Stimulated activated CD4-positive, alpha-beta T cell treated with anti-CD3 and anti-CD28 coated beads, Interleukin-2, amount 100 ng/mL, for 4 hours (primary cell): ENCODE results near the gene DIS3L2.
"Not testable (repeated sequence)": the region's sequence is repeated elsewhere in the genome, so short reads cannot be mapped to it uniquely, and the experiment has no call there.

Experiments
- DNase-seq: peaks from one replicate; pipeline ENCODE4 v3.0.0-alpha.2; 2020; ENCODE audit warnings: low read depth

Gene DIS3L2

DNA sequence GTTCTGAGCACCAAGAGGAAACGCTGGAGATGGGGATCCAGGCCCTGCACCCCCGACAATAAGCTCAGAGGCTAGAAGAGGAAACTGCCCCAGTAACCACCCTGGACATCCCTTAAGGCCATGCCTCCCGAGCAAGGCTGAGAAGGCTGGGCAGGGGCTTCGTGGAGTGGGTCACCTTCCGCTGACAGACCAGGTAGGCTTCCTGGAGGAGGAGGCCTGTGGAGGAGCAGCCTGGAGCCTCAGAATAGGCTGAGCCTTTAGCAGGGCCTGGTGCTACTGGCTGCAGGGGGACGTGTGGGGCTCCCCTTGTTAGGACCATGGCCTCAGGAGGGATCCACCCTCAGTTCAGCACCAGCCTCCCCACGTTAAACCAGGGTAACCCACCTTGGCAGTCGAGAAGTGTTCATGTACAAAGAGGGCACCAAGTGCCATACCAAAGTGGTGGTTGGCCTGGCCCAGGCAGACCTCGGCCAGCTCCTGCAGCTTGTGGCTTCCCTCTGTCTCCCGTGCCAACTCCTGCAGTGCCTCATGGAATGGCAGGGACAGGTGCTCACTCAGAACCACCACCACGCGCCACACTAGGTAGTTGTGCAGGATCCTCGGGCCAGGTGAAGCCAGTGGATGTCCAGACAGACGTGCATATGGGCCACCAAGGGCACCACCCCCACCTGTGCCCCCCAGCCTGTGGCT lies 388.6 kb downstream of the DIS3L2 start:
- DNase-seq, result no peak

DNA sequence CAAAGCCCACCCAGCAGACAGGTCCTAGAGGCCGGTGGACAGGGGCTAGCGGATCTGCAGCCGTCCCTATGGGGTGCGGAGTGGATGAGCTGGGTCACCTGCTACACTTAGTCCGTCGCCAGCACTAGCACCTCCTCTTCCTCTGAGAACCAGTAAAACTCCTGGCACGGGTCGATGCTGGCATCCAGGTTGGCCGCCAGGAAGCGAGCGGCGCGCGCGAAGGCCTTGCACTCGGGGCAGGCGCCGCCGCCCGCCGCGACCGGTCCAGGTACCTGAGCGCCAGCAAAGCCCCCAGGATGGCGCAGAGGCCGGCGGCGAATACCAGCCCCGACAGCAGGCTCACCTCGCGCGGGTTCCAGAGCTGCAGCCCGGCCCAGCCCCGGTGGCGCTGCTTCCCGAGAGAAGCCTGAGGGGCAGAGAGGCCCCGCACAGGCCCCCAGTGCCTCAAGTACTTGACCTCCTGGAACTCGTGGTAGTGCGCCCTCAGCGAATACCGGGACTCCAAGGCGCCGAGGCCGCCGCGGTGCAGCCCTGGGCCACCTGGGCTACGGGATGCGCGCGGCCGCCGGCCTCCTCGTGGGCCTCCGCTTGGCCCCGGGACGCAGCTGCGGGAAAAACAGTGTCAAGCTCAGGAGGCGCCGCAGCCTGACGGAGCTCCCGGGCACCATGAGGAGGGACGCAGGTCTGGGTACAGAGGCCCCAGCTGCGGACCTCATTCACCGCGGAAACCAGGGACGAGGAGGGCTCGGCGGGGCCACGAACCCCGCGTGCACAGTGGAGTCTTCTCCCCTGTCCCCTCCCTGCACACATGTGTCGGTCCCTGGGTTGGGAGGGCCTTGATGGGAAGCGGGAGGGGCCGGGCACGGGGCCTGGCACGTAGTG lies 389.5 kb downstream of the DIS3L2 start:
- DNase-seq, result no peak

DNA sequence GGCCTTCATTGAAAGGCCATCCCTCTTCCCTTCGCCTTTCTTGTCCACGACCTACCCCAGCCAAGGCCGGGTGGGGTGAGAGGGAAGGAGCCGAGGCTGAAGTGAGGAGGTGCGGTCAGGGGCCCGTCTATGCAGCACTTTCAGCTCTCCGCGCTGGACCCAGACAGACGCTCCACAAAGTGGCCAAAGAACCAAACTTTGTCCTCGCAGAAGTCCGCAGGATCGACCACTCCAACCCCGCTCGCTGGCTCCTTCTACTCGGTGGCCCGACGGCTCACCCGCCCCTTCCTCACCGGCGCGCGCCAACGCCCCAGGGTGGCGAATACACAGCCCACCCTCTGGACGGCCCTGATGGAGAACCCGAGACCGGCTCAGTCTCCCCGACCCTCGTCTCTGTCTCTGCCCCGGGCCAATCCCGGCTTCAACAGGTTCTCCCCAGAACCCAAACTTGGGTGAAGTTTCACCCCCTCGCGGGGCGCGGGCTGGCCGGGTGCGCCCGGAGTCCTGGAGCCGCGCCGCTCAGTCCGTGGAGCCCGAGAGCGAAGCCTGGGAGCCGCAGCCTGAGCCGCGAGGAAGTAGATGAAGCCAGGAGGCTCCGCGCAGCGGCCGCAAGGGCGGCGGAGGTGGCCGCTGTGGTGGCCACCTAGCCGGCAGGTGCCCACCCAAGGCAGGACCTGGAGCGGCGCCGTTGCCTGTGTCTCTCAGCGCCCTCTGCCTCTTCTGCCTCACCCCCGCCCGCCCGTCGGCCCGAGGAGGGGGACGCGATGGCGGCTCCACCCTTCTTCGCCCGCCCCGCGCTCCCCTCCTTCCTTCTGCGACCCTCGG lies 390.4 kb downstream of the DIS3L2 start:
- no peak for DNase-seq

DNA sequence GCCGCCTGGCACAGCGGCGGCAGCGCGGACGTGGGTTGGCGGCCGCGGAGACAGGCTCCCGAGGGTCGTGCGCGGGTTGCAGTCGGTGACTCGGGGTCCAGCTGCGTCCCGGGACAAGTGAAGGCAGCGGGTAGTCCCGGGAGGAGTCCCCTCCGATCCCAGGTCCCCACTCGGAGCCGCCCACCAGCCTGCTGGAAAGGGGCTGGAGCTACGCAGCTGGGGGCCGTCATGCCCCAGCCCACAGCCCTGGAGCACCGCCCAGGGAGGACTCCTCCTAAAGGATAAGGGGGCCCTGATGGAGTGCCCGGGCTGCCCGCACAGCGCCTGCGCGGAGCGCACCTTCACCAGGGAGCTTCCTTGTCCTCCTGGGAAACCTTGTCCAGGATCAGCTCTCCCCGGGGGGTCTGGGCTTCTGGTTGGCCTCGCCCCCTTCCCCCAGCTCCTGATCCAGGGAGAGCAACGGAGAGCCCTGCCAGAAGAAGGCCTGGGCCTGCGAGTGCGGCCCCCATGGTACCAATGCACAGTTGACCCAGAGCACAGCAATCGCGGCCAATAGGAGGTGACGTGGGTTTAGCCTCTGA lies 391.1 kb downstream of the DIS3L2 start:
- DNase-seq, result no peak

DNA sequence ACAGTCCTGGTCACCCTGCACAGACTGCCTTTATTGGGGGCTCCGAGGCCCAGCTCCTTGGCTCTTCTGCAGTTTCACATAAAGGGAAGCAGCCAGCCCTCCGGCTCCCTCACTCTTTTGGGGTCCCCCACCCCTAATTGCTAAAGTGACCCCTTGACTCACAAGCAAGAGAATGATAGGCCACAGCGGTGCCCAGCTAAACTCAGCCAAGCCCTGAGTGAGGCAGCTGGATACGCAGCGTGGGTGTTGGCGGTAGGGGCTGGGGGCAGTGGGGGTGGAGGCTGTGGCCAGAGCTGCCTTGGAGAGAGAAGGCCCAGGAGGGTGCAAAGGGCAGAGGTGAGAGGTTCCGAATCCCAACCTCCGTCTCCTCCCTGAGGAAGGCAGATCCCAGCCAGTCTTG lies 391.6 kb downstream of the DIS3L2 start:
- no peak for DNase-seq

DNA sequence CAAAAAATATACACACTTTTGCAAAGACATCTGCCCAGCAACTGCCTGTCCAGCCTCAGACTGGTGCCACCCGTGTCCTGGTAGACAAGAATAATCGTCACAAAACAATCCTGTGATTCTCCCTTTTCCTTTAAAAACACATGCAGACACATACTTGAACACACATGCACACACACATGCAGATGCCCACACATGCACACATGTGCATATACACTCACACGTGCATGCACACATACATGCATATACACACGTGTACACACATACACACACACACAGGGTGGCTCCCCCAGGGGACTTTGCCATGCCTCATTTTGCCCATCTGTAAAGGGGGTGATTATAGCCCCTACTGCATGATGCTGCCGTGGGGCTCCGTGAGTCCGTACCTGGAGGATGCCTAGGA lies 392.1 kb downstream of the DIS3L2 start:
- no peak for DNase-seq

DNA sequence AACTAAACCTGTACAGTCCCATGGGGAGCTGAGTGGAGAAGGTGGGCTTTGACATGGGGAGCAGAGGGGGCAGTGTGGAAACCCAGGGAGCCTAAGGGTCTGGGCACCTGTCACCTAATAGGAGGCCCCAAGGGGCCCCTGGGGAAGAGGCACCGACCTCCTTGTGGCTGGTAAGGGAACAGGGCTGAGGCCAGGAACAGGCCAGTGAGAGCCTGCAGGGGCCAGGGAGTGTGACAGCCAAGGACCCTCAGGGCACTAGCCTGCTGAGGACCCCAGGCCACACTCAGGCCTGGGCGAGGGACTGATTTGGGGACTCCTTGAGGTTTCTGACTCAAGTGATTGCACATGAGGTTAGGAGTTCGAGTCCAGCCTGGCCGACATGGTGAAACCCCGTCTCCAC lies 392.6 kb downstream of the DIS3L2 start:
- DNase-seq, result no peak

DNA sequence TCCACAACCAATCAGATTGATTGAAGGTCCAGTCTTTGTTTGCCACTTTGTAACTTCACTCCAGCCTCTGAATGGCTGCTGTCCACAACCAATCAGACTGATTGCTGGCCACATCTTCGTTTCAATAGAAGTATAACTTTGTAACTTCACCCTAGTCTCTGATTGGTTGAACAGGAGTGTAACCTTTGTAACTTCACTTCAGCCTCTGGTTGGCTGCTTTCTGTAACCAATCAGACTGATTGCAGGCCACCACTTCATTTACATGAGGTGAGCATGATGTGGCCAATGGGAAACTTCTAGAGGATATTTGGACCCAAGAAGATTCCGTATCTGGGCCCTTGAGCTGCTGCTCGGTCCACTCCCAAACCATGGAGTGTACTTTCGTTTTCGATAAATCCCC lies 400.1 kb downstream of the DIS3L2 start:
- no peak for DNase-seq

DNA sequence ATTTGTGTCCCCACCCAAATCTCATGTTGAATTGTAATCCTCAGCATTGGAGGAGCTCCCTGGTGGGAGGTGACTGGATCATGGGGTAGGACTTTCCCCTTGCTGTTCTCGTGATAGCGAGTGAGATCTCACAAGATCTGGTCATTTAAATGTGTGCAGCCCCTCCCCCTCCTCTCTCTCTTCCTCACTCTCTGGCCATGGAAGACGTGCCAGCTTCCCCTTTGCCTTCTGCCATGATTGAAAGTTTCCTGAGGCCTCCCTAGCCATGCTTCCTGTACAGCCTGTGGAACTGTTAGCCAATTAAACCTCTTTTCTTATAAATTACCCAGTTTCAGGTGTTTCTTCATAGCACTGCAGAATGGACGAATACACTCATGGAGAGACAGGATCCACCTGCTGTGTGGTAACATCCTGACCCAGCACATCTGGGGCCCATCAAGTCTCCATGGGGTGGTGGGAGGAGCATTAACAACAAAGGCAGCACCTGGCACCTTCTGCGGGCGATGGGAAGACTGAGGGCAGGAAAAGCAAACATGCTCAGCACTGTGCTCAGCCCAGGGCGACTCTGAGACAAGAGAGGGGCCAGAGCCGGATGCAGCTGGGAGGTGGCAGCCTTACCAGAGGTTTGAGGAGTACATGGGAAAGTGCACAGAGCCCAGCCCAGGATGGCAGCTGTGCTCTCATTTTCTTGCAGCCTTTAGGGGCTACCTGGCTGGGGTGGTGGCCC lies 400.8 kb downstream of the DIS3L2 start:
- no peak for DNase-seq

DNA sequence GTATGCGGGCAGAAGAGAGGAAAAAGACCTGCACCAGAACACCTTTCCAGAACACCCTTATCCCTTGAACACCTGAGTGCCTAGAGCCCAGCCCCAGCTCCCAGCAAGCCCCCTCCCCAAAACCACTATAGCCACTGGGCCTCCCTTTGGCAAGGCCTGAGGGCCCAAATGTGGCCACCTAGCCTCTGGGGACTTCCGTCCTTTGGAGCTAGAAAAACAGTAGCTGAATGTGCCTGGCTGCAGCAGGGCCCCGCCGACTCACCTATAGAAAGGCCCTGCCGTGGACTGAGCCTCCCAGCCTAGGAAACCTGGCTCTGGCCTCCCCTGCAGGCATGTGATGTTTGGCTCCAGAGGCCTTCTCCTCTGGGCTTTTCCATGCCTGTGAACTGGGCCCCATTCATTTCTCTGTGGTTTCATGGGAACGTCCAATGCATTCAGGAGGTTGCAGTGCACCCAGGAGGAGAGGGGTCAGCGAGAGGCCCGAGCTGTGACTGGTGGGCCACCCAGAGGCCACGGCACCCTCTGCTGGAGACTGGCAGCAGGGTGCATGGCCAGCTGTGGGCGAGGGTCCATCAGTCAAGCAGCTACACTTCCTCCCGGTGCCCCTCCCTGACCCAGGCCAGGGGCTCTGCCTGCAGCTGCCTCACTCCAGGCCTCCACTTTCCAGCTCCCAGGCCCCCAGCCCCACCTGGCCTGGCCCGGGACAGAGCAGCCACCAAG lies 401.7 kb downstream of the DIS3L2 start:
- not testable (repeated sequence) for DNase-seq

DNA sequence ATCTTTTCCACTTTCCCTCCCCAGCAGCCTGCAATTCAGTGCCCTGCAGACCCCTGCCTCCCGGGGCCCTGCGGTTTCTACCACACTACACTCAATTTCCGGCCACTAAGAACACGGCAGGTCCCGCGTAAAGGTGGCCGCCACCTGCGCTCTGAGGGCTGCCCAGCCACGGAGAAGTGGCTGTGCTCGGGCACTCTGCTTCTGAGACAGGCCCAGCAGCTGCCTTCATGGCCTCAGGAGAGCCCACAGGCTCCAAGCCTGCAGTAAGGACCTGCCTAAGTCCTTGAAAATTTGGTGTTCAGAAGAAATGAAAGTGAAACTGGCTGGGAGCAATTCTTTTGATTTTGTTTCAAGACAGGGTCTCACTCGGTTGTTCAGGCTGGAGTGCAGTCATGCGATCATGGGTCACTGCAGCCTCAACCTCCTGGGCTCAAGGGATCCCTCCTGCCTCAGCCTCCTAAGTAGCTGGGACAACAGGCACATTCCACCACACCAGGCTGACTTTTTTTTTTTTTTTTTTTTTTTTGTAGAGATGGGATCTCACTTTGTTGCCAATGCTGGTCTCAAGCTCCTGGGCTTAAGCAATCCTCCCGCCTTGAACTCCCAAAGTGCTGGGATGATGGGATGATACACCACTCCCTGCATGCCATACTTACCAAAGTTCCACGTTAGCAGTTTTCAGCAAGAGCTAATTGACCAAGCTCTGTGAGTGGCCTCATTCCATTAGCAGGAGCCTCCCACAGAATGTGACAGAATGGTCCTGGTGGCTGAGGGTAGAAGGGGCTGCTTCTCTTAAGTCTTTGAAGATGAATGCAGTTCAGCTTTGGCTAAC lies 402.5 kb downstream of the DIS3L2 start:
- no peak for DNase-seq

DNA sequence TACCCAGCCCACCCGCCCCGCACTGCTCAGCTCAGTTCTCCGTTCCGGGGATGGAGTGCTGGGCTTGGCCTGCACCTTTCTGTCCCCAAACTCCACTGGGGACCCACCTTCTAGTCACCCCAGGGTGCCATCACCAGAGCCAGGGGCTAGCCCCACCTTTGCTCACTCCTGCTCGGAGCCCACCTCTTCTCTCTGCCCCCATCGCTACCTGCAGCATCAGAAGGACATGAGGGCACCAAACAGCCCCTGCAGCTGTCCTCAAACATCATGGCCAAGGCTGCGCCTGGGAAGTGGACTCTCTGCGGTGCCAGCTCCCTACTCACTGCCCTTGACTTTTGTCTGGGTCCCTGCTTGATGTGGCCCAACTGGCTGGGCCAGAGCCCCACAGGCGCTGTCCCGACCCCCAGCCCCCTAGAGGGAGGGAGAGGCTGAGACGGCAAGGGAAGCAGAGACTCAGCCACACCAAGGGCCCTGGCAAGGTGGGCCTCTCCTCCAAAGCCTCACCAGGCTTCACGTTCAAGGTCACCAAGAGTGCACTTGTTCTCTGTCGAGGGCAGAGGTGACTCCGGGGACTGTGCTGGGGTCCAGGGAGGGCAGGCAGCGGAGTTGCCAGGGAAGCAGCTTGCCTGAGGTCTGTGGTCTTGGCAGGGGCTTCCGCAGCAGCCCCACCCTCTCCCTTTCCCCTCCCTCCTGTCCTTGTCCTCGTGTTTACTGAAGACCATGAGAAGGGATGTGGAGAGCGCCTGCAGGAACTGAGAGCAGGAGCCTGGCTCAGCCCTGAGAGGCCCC lies 403.5 kb downstream of the DIS3L2 start:
- not testable (repeated sequence) for DNase-seq

DNA sequence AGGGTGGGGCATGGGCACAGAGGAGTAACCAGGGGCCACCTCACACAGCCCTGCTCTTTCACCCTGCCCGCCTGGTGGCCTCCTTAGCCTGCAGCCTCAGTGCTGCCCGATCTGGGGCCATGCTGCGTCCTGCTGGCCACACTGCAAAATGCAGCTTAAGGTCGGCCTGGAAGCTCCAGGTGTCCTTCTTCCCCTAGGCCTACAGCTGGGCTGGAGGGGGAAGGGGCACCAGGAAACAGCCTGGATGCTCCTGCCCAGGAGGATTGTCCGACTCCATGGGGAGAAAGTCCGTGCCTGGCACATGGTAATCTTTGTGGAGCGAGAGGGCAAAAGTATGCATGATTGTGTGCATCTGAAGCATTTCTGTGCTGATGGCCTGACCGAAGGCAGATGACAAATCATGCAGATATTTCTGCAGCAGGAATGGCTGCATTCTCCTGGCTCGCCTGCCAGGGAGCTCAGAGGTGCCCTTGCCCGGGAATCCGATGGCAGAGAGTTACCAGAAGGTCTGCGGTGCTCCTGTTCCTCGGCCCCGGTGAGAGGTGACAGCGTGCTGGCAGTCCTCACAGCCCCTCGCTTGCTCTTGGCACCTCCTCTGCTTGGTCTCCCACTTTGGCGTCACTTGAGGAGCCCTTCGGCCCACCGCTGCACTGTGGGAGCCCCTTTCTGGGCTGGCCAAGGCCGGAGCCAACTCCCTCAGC lies 404.3 kb downstream of the DIS3L2 start:
- no peak for DNase-seq

DNA sequence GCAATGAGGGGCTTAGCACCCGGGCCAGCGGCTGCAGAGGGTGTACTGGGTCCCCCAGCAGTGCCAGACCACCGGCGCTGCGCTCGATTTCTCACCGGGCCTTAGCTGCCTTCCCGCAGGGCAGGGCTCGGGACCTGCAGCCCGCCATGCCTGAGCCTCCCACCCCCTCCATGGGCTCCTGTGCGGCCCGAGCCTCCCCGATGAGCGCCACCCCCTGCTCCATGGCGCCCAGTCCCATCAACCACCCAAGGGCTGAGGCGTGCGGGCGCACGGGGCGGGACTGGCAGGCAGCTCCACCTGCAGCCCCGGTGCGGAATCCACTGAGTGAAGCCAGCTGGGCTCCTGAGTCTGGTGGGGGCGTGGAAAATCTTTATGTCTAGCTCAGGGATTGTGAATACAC lies 404.9 kb downstream of the DIS3L2 start:
- not testable (repeated sequence) for DNase-seq

DNA sequence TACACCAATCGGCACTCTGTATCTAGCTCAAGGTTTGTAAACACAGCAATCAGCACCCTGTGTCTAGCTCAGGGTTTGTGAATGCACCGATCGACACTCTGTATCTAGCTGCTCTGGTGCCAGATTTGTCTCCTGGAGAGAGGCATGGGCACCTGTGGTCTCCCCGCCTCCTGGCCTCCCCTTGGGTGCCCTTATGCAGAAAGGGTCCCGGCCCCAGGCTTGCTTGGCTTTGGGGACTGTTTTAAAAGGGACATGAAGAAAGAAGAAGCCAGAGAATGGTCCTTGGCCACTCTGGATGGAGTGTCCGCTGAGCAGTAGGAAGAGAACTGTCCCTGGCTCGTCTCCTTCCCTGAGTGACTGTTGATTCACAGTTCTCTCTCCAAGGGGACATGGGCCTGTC lies 405.5 kb downstream of the DIS3L2 start:
- no peak for DNase-seq

DNA sequence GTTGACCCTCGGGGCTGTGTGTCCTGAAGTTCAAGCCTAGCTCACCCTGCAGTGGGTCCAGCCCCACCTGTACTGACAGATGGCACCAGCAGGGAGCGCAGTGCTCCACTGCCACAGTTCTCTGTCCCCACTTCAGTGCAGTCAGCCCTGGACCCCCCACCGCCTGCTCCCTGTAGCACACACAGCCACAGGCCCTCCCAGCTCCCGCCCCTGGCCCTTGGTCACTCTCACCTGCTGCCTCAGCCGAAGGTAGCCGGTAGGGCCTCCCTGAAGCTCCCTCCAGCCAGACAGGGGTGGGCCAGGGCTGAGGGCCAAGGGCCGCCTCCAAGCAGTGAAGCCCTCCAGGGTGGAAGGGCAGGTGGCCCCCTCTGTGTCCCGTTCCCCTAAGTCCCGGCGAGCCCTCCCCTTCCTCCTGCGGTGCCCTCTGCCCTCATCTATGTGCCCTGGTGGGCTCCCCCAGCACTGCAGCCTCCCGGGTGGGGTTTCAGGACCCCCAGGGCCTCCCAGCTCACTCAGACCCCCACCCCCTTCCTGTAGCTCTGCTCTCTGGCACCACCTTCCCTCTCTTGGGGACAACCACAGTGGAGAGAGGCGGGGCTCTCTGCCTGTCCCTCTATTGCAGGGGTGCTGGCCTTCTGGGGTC lies 406.2 kb downstream of the DIS3L2 start:
- no peak for DNase-seq

DNA sequence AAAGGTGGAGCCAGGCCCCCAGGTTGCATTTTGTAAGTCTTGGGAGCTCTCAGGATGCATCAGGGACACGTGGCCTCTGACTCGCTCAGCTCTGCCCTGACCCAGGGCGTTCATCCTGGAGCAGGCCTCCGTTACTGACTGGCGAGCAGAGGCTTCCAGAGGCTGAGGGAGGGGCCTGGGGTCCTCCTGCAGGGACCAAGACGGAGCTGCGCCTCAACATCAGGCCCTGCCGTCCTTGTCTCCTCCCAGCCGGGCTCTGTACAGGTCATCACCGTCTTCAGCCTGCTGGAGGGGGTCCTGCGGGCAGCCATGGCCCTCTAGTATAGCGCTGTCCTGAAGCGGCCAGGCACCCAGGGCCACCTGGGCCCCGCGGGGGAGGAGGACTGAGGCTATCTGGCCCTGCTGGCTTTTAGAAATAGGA lies 406.8 kb downstream of the DIS3L2 start:
- DNase-seq, result no peak
